DOHH2 (cell line): ENCODE results near the gene USF1.

Experiments
- H3F3A ChIP-seq: fragments of 200-600 bp; sonication (generic), shearing (Covaris generic); 2 replicates; pipeline ENCODE4 v1.6.0; 2016; ENCODE audit warnings: antibody characterized with exemption, mild to moderate bottlenecking; ENCODE audit not compliant: control insufficient read depth, insufficient read depth
- H3K27ac ChIP-seq: fragments of 200-600 bp; sonication (generic); 2 replicates; pipeline ENCODE4 v1.5.1; 2014; ENCODE audit warnings: low read depth, mild to moderate bottlenecking, low read length, moderate library complexity
- H3K27me3 ChIP-seq: fragments of 200-600 bp; sonication (generic); 2 replicates; pipeline ENCODE4 v1.6.1; 2014; ENCODE audit warnings: mild to moderate bottlenecking, low read length, mixed read lengths; ENCODE audit not compliant: control insufficient read depth
- H3K36me3 ChIP-seq: fragments of 200-600 bp; sonication (generic); 2 replicates; pipeline ENCODE4 v1.6.1; 2014; ENCODE audit warnings: mild to moderate bottlenecking, low read length, moderate library complexity, mixed read lengths; ENCODE audit not compliant: control insufficient read depth
- H3K4me1 ChIP-seq: fragments of 200-600 bp; sonication (generic); 2 replicates; pipeline ENCODE4 v1.6.1; 2014; ENCODE audit warnings: mild to moderate bottlenecking, low read length, mixed read lengths; ENCODE audit not compliant: control insufficient read depth
- H3K4me2 ChIP-seq: fragments of 200-600 bp; sonication (generic); 2 replicates; pipeline ENCODE4 v1.6.0; 2014; ENCODE audit warnings: mild to moderate bottlenecking, low read length, moderate library complexity
- H3K4me3 ChIP-seq: fragments of 200-600 bp; sonication (generic); 2 replicates; pipeline ENCODE4 v1.5.1; 2014; ENCODE audit warnings: mild to moderate bottlenecking, low read length, mixed read lengths
- H3K79me2 ChIP-seq: fragments of 200-600 bp; sonication (generic); 2 replicates; pipeline ENCODE4 v1.6.1; 2014; ENCODE audit warnings: mild to moderate bottlenecking, low read length, mixed read lengths; ENCODE audit not compliant: control insufficient read depth
- H3K9me2 ChIP-seq: fragments of 200-600 bp; sonication (generic); replicated peaks from 2 replicates; pipeline ENCODE4 v1.6.1; 2014; ENCODE audit warnings: mild to moderate bottlenecking, low read length, mixed read lengths; ENCODE audit not compliant: control insufficient read depth
- H3K9me3 ChIP-seq: fragments of 200-600 bp; sonication (generic); 2 replicates; pipeline ENCODE4 v1.6.1; 2014; ENCODE audit warnings: antibody characterized with exemption, low read length, mixed read lengths; ENCODE audit not compliant: control insufficient read depth, insufficient read depth
- H4K20me1 ChIP-seq: fragments of 200-600 bp; sonication (generic); 2 replicates; pipeline ENCODE4 v1.6.0; 2014; ENCODE audit warnings: low read depth, mild to moderate bottlenecking, antibody characterized with exemption, low read length, moderate library complexity; ENCODE audit not compliant: control insufficient read depth, insufficient read depth
- EZH2phosphoT487 ChIP-seq: fragments of 200-600 bp; sonication (generic); IDR thresholded peaks from 2 replicates; pipeline ENCODE4 v1.6.1; 2017; ENCODE audit warnings: borderline replicate concordance, mild to moderate bottlenecking, antibody characterized with exemption, low read length, moderate library complexity, mixed read lengths
- TF ChIP-seq, protein P1 (sequence below): fragments of 200-600 bp; sonication (generic); IDR thresholded peaks from one replicate; pipeline ENCODE4 v1.5.1; 2014; ENCODE audit warnings: antibody characterized with exemption, mild to moderate bottlenecking, low read depth, low read length; ENCODE audit not compliant: poor library complexity, severe bottlenecking

Gene USF1

DNA sequence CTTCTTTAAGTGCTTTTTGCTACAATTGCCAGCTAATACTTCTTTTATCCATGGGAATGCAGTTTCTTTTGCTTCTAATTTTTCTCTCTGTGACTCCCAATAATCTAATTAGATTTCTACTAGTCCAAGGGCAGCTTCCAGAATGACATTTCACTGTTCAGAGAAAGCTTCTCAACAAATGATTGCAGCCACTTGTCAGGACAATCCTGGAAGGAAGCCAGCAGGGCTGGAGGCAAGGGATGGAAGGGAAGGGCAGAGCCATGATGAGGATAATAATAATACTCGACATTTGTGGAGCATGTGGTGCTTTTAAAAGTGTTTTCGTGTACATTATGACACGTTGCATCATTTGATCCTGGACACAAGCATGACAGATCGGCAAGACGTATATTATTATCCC is 44.3 kb downstream of the USF1 start:
- Histone ChIP-seq H3K36me3 (peaks cover 5% of the 10 kb centered on the region; the same call in 1 of the 2 replicates), H3F3A (no peaks in the 10 kb centered on the region)
- no peak for TF ChIP-seq EZH2phosphoT487
- TF ChIP-seq, protein P1, sequence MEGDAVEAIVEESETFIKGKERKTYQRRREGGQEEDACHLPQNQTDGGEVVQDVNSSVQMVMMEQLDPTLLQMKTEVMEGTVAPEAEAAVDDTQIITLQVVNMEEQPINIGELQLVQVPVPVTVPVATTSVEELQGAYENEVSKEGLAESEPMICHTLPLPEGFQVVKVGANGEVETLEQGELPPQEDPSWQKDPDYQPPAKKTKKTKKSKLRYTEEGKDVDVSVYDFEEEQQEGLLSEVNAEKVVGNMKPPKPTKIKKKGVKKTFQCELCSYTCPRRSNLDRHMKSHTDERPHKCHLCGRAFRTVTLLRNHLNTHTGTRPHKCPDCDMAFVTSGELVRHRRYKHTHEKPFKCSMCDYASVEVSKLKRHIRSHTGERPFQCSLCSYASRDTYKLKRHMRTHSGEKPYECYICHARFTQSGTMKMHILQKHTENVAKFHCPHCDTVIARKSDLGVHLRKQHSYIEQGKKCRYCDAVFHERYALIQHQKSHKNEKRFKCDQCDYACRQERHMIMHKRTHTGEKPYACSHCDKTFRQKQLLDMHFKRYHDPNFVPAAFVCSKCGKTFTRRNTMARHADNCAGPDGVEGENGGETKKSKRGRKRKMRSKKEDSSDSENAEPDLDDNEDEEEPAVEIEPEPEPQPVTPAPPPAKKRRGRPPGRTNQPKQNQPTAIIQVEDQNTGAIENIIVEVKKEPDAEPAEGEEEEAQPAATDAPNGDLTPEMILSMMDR, result no peak

GRCh38 chr1:161000736-161001480 is 44.9 kb downstream of the USF1 start:
- H3K27ac ChIP-seq, result no peak overlapping the region
- peaks cover 5% of the 10 kb centered on the region; the same call in 1 of the 2 replicates for H3K36me3 ChIP-seq
- H3K79me2 ChIP-seq, result no peaks in the 10 kb centered on the region
- no peaks in the 10 kb centered on the region for H3F3A ChIP-seq
- no peaks in the 10 kb centered on the region for H3K27me3 ChIP-seq
- H3K4me2 ChIP-seq, result no peak overlapping the region
- no peaks in the 10 kb centered on the region for H3K9me2 ChIP-seq
- TF ChIP-seq, protein P1, result no peak
- TF ChIP-seq EZH2phosphoT487, result no peak
- H4K20me1 ChIP-seq, result no peaks in the 10 kb centered on the region; the same call in 1 of the 2 replicates
- H3K4me3 ChIP-seq, result no peak overlapping the region
- no peaks in the 10 kb centered on the region for H3K4me1 ChIP-seq
- H3K9me3 ChIP-seq, result no peaks in the 10 kb centered on the region

More for the DNA sequence above, 44.3 kb downstream of the USF1 start:
- Histone ChIP-seq H3K9me3 (no peaks in the 10 kb centered on the region), H3K79me2 (no peaks in the 10 kb centered on the region), H3K4me2 (no peak overlapping the region), H3K4me3 (no peak overlapping the region), H3K27ac (no peak overlapping the region), H3K27me3 (no peaks in the 10 kb centered on the region), H3K4me1 (no peaks in the 10 kb centered on the region), H3K9me2 (no peaks in the 10 kb centered on the region), H4K20me1 (no peaks in the 10 kb centered on the region; the same call in 1 of the 2 replicates)

DNA sequence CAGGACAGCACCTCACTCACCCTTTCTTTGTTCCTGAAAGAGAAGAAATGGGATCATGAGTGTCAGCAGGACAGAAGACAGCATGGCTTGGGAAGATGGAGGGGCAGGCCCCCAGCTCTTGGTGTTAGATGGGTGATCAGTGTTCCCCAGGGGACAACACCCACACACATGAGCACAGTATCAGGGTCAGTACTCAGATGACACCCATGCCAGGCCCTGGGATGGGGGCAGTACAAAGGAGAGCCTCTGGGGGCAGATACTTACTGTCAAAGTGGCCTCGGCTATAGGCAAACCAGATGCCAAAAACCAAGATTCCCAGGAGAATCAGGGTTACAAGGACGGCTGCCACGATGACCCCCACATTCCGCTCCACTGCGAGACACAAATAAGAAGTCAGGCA is 46.4 kb downstream of the USF1 start:
- H3K4me3 ChIP-seq, result no peak overlapping the region

More for the DNA sequence above, 46.4 kb downstream of the USF1 start:
- H3K27ac ChIP-seq, result no peak overlapping the region
- H3K4me2 ChIP-seq, result no peak overlapping the region
- no peaks in the 10 kb centered on the region for H3K27me3 ChIP-seq
- H3K36me3 ChIP-seq, result peaks cover 5% of the 10 kb centered on the region; the same call in 1 of the 2 replicates
- no peaks in the 10 kb centered on the region; the same call in 1 of the 2 replicates for H4K20me1 ChIP-seq
- no peak for TF ChIP-seq EZH2phosphoT487
- TF ChIP-seq, protein P1, result no peak
- no peaks in the 10 kb centered on the region for H3K4me1 ChIP-seq
- H3K9me3 ChIP-seq, result no peaks in the 10 kb centered on the region
- H3K9me2 ChIP-seq, result no peaks in the 10 kb centered on the region
- no peaks in the 10 kb centered on the region for H3K79me2 ChIP-seq
- no peaks in the 10 kb centered on the region for H3F3A ChIP-seq
